Endothelial cell of umbilical vein (primary cell): ENCODE data around the gene NSUN4.

Experiments
- EZH2 ChIP-seq: IDR thresholded peaks from 2 replicates; pipeline ENCODE4 v1.6.1; 2012; ENCODE audit warnings: borderline replicate concordance, low read depth, mild to moderate bottlenecking, moderate library complexity, low read length, inconsistent platforms; ENCODE audit not compliant: severe bottlenecking
- JUN ChIP-seq: IDR thresholded peaks from 2 replicates; pipeline ENCODE4 v1.6.1; 2011; ENCODE audit warnings: borderline replicate concordance, low read depth; ENCODE audit not compliant: insufficient read length, insufficient read depth
- POLR2A ChIP-seq: IDR thresholded peaks from 2 replicates; pipeline ENCODE4 v1.6.1; 2012; ENCODE audit warnings: low read depth, mild to moderate bottlenecking, control low read depth, low read length
- TF ChIP-seq, protein P1 (sequence below): IDR thresholded peaks from 2 replicates; pipeline ENCODE4 v1.6.1; 2011; ENCODE audit not compliant: insufficient read depth, insufficient read length
- TF ChIP-seq, protein P2 (sequence below), 2 donors: IDR thresholded peaks; 1 replicate in 1 of 2; 2 replicates in 1 of 2; pipeline ENCODE4 v1.5.1; 2011; ENCODE audit warnings: low read length in 2 of 2, mild to moderate bottlenecking in 2 of 2, moderate library complexity in 2 of 2, control low read depth in 1 of 2, inconsistent platforms in 1 of 2, low read depth in 1 of 2; ENCODE audit not compliant: insufficient read depth in 1 of 2; ENCODE audit errors: extremely low read depth in 1 of 2

DNA sequence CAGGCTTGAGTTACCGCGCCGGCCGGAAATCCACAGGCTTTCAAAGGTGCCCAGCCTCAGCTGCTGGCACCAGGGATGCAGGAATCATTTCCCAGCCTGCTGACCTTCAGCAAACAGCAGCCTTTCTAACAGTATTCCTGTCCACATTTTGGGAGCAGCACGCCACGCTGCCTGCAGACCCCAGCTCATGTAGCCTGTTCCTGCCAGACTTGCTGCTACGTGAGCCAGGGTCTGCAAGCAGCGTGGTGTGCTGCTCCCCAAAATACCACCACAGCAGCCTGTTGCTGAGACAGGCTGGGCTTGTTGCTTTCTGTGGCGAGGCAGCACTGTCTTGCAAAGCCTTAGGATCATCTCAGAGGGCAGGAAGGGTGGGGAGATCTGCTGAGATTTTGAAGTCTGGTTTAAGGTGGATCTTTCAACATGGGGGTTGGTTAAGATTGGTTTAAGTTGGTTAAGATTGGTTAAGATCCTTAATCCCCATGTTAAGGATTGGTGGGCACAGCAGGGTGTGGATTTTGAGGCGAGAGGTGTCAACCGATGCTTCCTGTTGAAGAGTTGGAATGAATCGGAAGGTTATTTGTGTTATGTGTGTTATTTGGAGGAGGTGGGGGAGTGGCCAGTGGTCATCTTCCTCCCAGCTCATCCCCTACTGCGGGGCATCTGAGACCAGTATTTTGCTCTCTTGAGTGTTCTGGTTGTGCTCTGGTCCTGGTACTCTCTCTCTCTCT lies 66.4 kb downstream of the NSUN4 start:
- TF ChIP-seq POLR2A (no peak), JUN (no peak), EZH2 (no peak)
- TF ChIP-seq, protein P1, sequence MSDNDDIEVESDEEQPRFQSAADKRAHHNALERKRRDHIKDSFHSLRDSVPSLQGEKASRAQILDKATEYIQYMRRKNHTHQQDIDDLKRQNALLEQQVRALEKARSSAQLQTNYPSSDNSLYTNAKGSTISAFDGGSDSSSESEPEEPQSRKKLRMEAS, result no peak
- TF ChIP-seq, protein P2, sequence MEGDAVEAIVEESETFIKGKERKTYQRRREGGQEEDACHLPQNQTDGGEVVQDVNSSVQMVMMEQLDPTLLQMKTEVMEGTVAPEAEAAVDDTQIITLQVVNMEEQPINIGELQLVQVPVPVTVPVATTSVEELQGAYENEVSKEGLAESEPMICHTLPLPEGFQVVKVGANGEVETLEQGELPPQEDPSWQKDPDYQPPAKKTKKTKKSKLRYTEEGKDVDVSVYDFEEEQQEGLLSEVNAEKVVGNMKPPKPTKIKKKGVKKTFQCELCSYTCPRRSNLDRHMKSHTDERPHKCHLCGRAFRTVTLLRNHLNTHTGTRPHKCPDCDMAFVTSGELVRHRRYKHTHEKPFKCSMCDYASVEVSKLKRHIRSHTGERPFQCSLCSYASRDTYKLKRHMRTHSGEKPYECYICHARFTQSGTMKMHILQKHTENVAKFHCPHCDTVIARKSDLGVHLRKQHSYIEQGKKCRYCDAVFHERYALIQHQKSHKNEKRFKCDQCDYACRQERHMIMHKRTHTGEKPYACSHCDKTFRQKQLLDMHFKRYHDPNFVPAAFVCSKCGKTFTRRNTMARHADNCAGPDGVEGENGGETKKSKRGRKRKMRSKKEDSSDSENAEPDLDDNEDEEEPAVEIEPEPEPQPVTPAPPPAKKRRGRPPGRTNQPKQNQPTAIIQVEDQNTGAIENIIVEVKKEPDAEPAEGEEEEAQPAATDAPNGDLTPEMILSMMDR (IDR thresholded peaks at IDR 0.05; ENCODE audit: extremely low read depth in 1 of 2, insufficient read depth in 1 of 2, low read depth in 1 of 2, low read length in 2 of 2), result no peak
